NCI-H446 (cell line): ENCODE measurements around the gene MTMR10.

Experiments
- DNase-seq, 2 experiments: peaks; one replicate each; lab custom pipeline; 2025; lab: John Stamatoyannopoulos, UW

MTMR10 gene

GRCh38 chr15:30919877-30920550 lies 71.4 kb downstream of the MTMR10 start:
- no peak for DNase-seq

- DNase-seq: no peak
Measured at GRCh38 chr15:30918366-30918765, 73.1 kb downstream of the MTMR10 start.

- DNase-seq: no peak
Measured at GRCh38 chr15:30917675-30918074, 73.8 kb downstream of the MTMR10 start.

GRCh38 chr15:30917013-30917412 lies 74.4 kb downstream of the MTMR10 start:
- DNase-seq: no peak

- no peak for DNase-seq
Measured at GRCh38 chr15:30913761-30914160, 77.7 kb downstream of the MTMR10 start.

GRCh38 chr15:30906366-30906765 lies 85.1 kb downstream of the MTMR10 start:
- DNase-seq: no peak

- DNase-seq: no peak
Measured at GRCh38 chr15:30905821-30906220, 85.6 kb downstream of the MTMR10 start.

GRCh38 chr15:30904812-30905211 lies 86.6 kb downstream of the MTMR10 start:
- no peak for DNase-seq

- DNase-seq: peak; percentile 64 to 87
Measured at GRCh38 chr15:30903497-30904187, 87.8 kb downstream of the MTMR10 start, which contains the start of gene FAN1. Gene FAN1, plus strand, starts transcription at chr15:30903915. Its CDS starts 749 bp downstream, at chr15:30904664.

- DNase-seq: no peak
Measured at GRCh38 chr15:30901889-30902288, 89.5 kb downstream of the MTMR10 start.

GRCh38 chr15:30896211-30896606 lies 95.2 kb downstream of the MTMR10 start:
- DNase-seq: no peak

- no peak for DNase-seq
Measured at GRCh38 chr15:30895461-30896210, 95.8 kb downstream of the MTMR10 start.

- no peak for DNase-seq
Measured at GRCh38 chr15:30889196-30889595, 102.2 kb downstream of the MTMR10 start.
